Measurements from ENCODE around the gene AMOTL2. TPM values are rescaled to one million over a fixed set of nuclear protein-coding genes. Genes with fewer than 3 reads are reported as not detected.

AMOTL2 gene
- polyA plus RNA-seq, 1 donor, result 38.9 TPM

- DNase-seq (ENCODE audit: low read depth), result no peak
Measured at GRCh38 chr3:134366221-134366927, 7.9 kb downstream of the AMOTL2 start.

GRCh38 chr3:134365766-134366065, 8.5 kb downstream of the AMOTL2 start:
- DNase-seq (ENCODE audit: low read depth), result no peak

GRCh38 chr3:134364936-134365765, 9.1 kb downstream of the AMOTL2 start:
- DNase-seq (ENCODE audit: low read depth), result no peak

- no peak for DNase-seq (ENCODE audit: low read depth)
Measured at GRCh38 chr3:134364061-134364935, 9.9 kb downstream of the AMOTL2 start.

GRCh38 chr3:134363381-134363755, 10.9 kb downstream of the AMOTL2 start:
- no peak for DNase-seq (ENCODE audit: low read depth)

- no peak for DNase-seq (ENCODE audit: low read depth)
Measured at GRCh38 chr3:134362670-134363380, 11.4 kb downstream of the AMOTL2 start.

- DNase-seq (ENCODE audit: low read depth), result no peak
Measured at GRCh38 chr3:134362221-134362620, 12.0 kb downstream of the AMOTL2 start.

- DNase-seq (ENCODE audit: low read depth), result no peak
Measured at GRCh38 chr3:134361162-134361835, 12.9 kb downstream of the AMOTL2 start.

- DNase-seq (ENCODE audit: low read depth), result no peak
Measured at GRCh38 chr3:134360046-134360445, 14.2 kb downstream of the AMOTL2 start.

GRCh38 chr3:134359121-134360010, 14.9 kb downstream of the AMOTL2 start:
- no peak for DNase-seq (ENCODE audit: low read depth)

- no peak for DNase-seq (ENCODE audit: low read depth)
Measured at GRCh38 chr3:134357914-134358811, 16.1 kb downstream of the AMOTL2 start.

GRCh38 chr3:134357261-134357913, 16.9 kb downstream of the AMOTL2 start:
- DNase-seq (ENCODE audit: low read depth), result no peak

- no peak for DNase-seq (ENCODE audit: low read depth)
Measured at GRCh38 chr3:134356411-134357040, 17.7 kb downstream of the AMOTL2 start.

- DNase-seq (ENCODE audit: low read depth), result no peak
Measured at GRCh38 chr3:134355416-134355815, 18.8 kb downstream of the AMOTL2 start.

GRCh38 chr3:134354612-134355251, 19.5 kb downstream of the AMOTL2 start:
- no peak for DNase-seq (ENCODE audit: low read depth)

- no peak for DNase-seq (ENCODE audit: low read depth)
Measured at GRCh38 chr3:134353831-134354611, 20.2 kb downstream of the AMOTL2 start.
